ENCODE results near the gene TTPAL.

GRCh38 chr20:44520881-44521280 lies 45.2 kb downstream of the TTPAL start:
- TF ChIP-seq, protein P1, sequence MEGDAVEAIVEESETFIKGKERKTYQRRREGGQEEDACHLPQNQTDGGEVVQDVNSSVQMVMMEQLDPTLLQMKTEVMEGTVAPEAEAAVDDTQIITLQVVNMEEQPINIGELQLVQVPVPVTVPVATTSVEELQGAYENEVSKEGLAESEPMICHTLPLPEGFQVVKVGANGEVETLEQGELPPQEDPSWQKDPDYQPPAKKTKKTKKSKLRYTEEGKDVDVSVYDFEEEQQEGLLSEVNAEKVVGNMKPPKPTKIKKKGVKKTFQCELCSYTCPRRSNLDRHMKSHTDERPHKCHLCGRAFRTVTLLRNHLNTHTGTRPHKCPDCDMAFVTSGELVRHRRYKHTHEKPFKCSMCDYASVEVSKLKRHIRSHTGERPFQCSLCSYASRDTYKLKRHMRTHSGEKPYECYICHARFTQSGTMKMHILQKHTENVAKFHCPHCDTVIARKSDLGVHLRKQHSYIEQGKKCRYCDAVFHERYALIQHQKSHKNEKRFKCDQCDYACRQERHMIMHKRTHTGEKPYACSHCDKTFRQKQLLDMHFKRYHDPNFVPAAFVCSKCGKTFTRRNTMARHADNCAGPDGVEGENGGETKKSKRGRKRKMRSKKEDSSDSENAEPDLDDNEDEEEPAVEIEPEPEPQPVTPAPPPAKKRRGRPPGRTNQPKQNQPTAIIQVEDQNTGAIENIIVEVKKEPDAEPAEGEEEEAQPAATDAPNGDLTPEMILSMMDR (IDR thresholded peaks at IDR 0.05; ENCODE audit: low read depth, low read length, poor library complexity, severe bottlenecking) = no peak
- TF ChIP-seq EZH2phosphoT487 (IDR thresholded peaks at IDR 0.05; ENCODE audit: borderline replicate concordance, low read length) = no peak

All from DOHH2 (cell line).